HepG2 (cell line): ENCODE results near the gene CFAP99. TPM values are rescaled to one million over a fixed set of nuclear protein-coding genes. Genes with fewer than 3 reads are reported as not detected.

ENCODE experiments used
- CERS6 ChIP-seq: sonication (generic); formaldehyde crosslinking; IDR thresholded peaks from 2 replicates; pipeline ENCODE4 v1.5.0; 2020; ENCODE audit warnings: missing genetic modification reagents
- FOSL1 ChIP-seq: sonication (generic); formaldehyde crosslinking; IDR thresholded peaks from 2 replicates; pipeline ENCODE4 v1.9.0; 2021; ENCODE audit warnings: missing genetic modification reagents, borderline replicate concordance
- FOXC1 ChIP-seq: sonication (generic); formaldehyde crosslinking; IDR thresholded peaks from 2 replicates; pipeline ENCODE4 v1.8.0; 2022; ENCODE audit warnings: mild to moderate bottlenecking, missing genetic modification reagents, borderline replicate concordance
- GPBP1L1 ChIP-seq: sonication (generic); formaldehyde crosslinking; IDR thresholded peaks from 2 replicates; pipeline ENCODE4 v1.5.0; 2020; ENCODE audit warnings: mild to moderate bottlenecking, missing genetic modification reagents
- HDAC2 ChIP-seq: sonication (generic); formaldehyde crosslinking; IDR thresholded peaks from 2 replicates; pipeline ENCODE4 v1.4.0; 2020; ENCODE audit warnings: missing genetic modification reagents
- NCOA5 ChIP-seq: sonication (generic); formaldehyde crosslinking; IDR thresholded peaks from 2 replicates; pipeline ENCODE4 v1.4.0; 2020; ENCODE audit warnings: missing genetic modification reagents
- NFIB ChIP-seq: sonication (generic); formaldehyde crosslinking; IDR thresholded peaks from 2 replicates; pipeline ENCODE4 v1.9.0; 2021; ENCODE audit warnings: missing genetic modification reagents, mild to moderate bottlenecking, borderline replicate concordance
- PHB2 ChIP-seq: fragments of 450-650 bp; IDR thresholded peaks from 2 replicates; pipeline ENCODE4 v1.6.1; 2018; ENCODE audit not compliant: partially characterized antibody
- POLR2AphosphoS2 ChIP-seq: IDR thresholded peaks from 2 replicates; pipeline ENCODE4 v1.6.1; 2011; ENCODE audit warnings: low read depth, low read length, improper control_type of control experiment
- WIZ ChIP-seq: sonication (generic); formaldehyde crosslinking; IDR thresholded peaks from 2 replicates; pipeline ENCODE4 v1.5.1; 2020; ENCODE audit warnings: mild to moderate bottlenecking, missing genetic modification reagents
- ZBTB33 ChIP-seq: sonication (generic); formaldehyde crosslinking; IDR thresholded peaks from 2 replicates; pipeline ENCODE4 v1.4.0; 2020; ENCODE audit warnings: missing genetic modification reagents
- ZHX1 ChIP-seq: sonication (generic); formaldehyde crosslinking; IDR thresholded peaks from 2 replicates; pipeline ENCODE4 v1.8.1; 2022; ENCODE audit warnings: low read depth, mild to moderate bottlenecking, missing genetic modification reagents
- ZNF597 ChIP-seq: sonication (generic); formaldehyde crosslinking; IDR thresholded peaks from 2 replicates; pipeline ENCODE4 v1.5.0; 2020; ENCODE audit warnings: missing genetic modification reagents
- ZNF782 ChIP-seq: sonication (generic); formaldehyde crosslinking; IDR thresholded peaks from 2 replicates; pipeline ENCODE4 v1.4.0; 2020; ENCODE audit warnings: missing genetic modification reagents, mild to moderate bottlenecking, borderline replicate concordance
- ZSCAN20 ChIP-seq: sonication (generic); formaldehyde crosslinking; IDR thresholded peaks from 2 replicates; pipeline ENCODE4 v1.4.0; 2020; ENCODE audit warnings: missing genetic modification reagents, mild to moderate bottlenecking, borderline replicate concordance
- polyA plus RNA-seq, 8 experiments: library from polyadenylated mRNA; depleted of rRNA in 3 of 8; stranded (reverse) in 7 of 8; unstranded in 1 of 8; fragments of >200 nt; fragmentation: Illumina TruSeq in 4 of 8; extraction: Trizol in 4 of 8; gene quantifications; 2 replicates each; pipeline versions ENCODE4 v1.2.1 to v1.2.3, GENCODE V29; 2011 to 2016; ENCODE audit warnings: low read depth in 4 of 8, missing spikeins in 1 of 8, mixed read lengths in 1 of 8; ENCODE audit not compliant: insufficient read depth in 1 of 8
- total RNA-seq, 5 experiments: library from RNA; depleted of rRNA; stranded (reverse); fragments of >200 nt; fragmentation: Illumina TruSeq; extraction: Trizol; gene quantifications; 2 replicates each; pipeline ENCODE4 v1.2.3, GENCODE V29; 2016; ENCODE audit warnings: low read depth in 1 of 5
- TF ChIP-seq, protein P1 (sequence below): sonication (generic); formaldehyde crosslinking; IDR thresholded peaks from 2 replicates; pipeline ENCODE4 v1.8.0; 2022; ENCODE audit warnings: low read depth, missing genetic modification reagents
- TF ChIP-seq, protein P2 (sequence below): fragments of 450-650 bp; IDR thresholded peaks from 2 replicates; pipeline ENCODE4 v1.6.1; 2017

CFAP99 gene
- total and polyA plus RNA-seq, 2 of the 13 experiments (the other 11 are each of a cell fraction or from before 2014, with no cell fraction given), result not detected

GRCh38 chr4:2418650-2419571 is at the start of gene CFAP99 (continued):
- TF ChIP-seq, protein P1, sequence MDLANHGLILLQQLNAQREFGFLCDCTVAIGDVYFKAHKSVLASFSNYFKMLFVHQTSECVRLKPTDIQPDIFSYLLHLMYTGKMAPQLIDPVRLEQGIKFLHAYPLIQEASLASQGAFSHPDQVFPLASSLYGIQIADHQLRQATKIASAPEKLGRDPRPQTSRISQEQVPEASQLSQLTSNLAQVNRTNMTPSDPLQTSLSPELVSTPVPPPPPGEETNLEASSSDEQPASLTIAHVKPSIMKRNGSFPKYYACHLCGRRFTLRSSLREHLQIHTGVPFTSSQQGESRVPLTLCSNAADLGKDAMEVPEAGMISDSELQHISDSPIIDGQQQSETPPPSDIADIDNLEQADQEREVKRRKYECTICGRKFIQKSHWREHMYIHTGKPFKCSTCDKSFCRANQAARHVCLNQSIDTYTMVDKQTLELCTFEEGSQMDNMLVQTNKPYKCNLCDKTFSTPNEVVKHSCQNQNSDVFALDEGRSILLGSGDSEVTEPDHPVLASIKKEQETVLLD, result no peak
- no peak; the same call in 1 of the 2 replicates for TF ChIP-seq FOXC1 (CRISPR knock-in tag)
- no peak for TF ChIP-seq GPBP1L1 (CRISPR knock-in tag)
- no peak for TF ChIP-seq HDAC2 (CRISPR knock-in tag)
- TF ChIP-seq NCOA5 (CRISPR knock-in tag), result no peak
- TF ChIP-seq POLR2AphosphoS2, result no peak
- no peak for TF ChIP-seq ZNF597 (CRISPR knock-in tag)
- TF ChIP-seq PHB2, result no peak
- TF ChIP-seq ZSCAN20 (CRISPR knock-in tag), result no peak
- TF ChIP-seq CERS6, result no peak
- TF ChIP-seq NFIB (CRISPR knock-in tag), result no peak
- 0 out of 2 replicates have a peak, but pooled peaks have one; percentile 30 for TF ChIP-seq ZNF782 (CRISPR knock-in tag)
- TF ChIP-seq, protein P2, sequence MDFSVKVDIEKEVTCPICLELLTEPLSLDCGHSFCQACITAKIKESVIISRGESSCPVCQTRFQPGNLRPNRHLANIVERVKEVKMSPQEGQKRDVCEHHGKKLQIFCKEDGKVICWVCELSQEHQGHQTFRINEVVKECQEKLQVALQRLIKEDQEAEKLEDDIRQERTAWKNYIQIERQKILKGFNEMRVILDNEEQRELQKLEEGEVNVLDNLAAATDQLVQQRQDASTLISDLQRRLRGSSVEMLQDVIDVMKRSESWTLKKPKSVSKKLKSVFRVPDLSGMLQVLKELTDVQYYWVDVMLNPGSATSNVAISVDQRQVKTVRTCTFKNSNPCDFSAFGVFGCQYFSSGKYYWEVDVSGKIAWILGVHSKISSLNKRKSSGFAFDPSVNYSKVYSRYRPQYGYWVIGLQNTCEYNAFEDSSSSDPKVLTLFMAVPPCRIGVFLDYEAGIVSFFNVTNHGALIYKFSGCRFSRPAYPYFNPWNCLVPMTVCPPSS, result no peak
- TF ChIP-seq FOSL1 (CRISPR knock-in tag), result no peak
- TF ChIP-seq ZBTB33 (CRISPR knock-in tag), result peak; percentile 5; the same call in 1 of the 2 replicates
- TF ChIP-seq ZHX1, result no peak
- TF ChIP-seq WIZ, result no peak
